ENCODE data around the gene SEMA3D.

The SEMA3D gene

GRCh38 chr7:85184599-85185423, 2.0 kb downstream of the SEMA3D start:
- DNase-seq (ENCODE audit: low read depth), result no peak

GRCh38 chr7:85183296-85183695, 3.6 kb downstream of the SEMA3D start:
- DNase-seq (ENCODE audit: low read depth), result no peak

- no peak for DNase-seq (ENCODE audit: low read depth)
Measured at GRCh38 chr7:85178531-85179298, 8.1 kb downstream of the SEMA3D start.

- DNase-seq (ENCODE audit: low read depth), result no peak
Measured at GRCh38 chr7:85177316-85177715, 9.5 kb downstream of the SEMA3D start.

GRCh38 chr7:85176197-85176596, 10.7 kb downstream of the SEMA3D start:
- DNase-seq (ENCODE audit: low read depth), result no peak

GRCh38 chr7:85175217-85175616, 11.6 kb downstream of the SEMA3D start:
- DNase-seq (ENCODE audit: low read depth), result no peak

- no peak for DNase-seq (ENCODE audit: low read depth)
Measured at GRCh38 chr7:85172530-85172941, 14.3 kb downstream of the SEMA3D start.

GRCh38 chr7:85167636-85168035, 19.2 kb downstream of the SEMA3D start:
- DNase-seq (ENCODE audit: low read depth), result no peak

GRCh38 chr7:85165263-85165662, 21.6 kb downstream of the SEMA3D start:
- no peak for DNase-seq (ENCODE audit: low read depth)

- no peak for DNase-seq (ENCODE audit: low read depth)
Measured at GRCh38 chr7:85164376-85164775, 22.5 kb downstream of the SEMA3D start.

- DNase-seq (ENCODE audit: low read depth), result no peak
Measured at GRCh38 chr7:85162721-85163120, 24.1 kb downstream of the SEMA3D start.

- no peak for DNase-seq (ENCODE audit: low read depth)
Measured at GRCh38 chr7:85160223-85160622, 26.6 kb downstream of the SEMA3D start.

- DNase-seq (ENCODE audit: low read depth), result no peak
Measured at GRCh38 chr7:85159003-85159402, 27.9 kb downstream of the SEMA3D start.

- no peak for DNase-seq (ENCODE audit: low read depth)
Measured at GRCh38 chr7:85156661-85157208, 30.1 kb downstream of the SEMA3D start.

GRCh38 chr7:85154282-85154937, 32.4 kb downstream of the SEMA3D start:
- no peak for DNase-seq (ENCODE audit: low read depth)

- DNase-seq (ENCODE audit: low read depth), result no peak
Measured at GRCh38 chr7:85153715-85154114, 33.1 kb downstream of the SEMA3D start.

GRCh38 chr7:85150624-85151023, 36.2 kb downstream of the SEMA3D start:
- no peak for DNase-seq (ENCODE audit: low read depth)

- no peak for DNase-seq (ENCODE audit: low read depth)
Measured at GRCh38 chr7:85144771-85145170, 42.1 kb downstream of the SEMA3D start.

GRCh38 chr7:85135977-85136376, 50.9 kb downstream of the SEMA3D start:
- peak; percentile 64 for DNase-seq (ENCODE audit: low read depth)

- DNase-seq (ENCODE audit: low read depth), result no peak
Measured at GRCh38 chr7:85133560-85133959, 53.3 kb downstream of the SEMA3D start.

GRCh38 chr7:85133006-85133405, 53.9 kb downstream of the SEMA3D start:
- no peak for DNase-seq (ENCODE audit: low read depth)

GRCh38 chr7:85130702-85131101, 56.2 kb downstream of the SEMA3D start:
- DNase-seq (ENCODE audit: low read depth), result no peak

GRCh38 chr7:85126383-85126782, 60.5 kb downstream of the SEMA3D start:
- no peak for DNase-seq (ENCODE audit: low read depth)
